Activated T-helper 2 cell treated with anti-CD3 and anti-CD28 coated beads, Interferon-gamma antibody, Interleukin-2, Interleukin-4, amounts not matched to agents 10 μg/mL and 5 μg/mL and 100 μg/mL, durations not matched to agents 14 hours and 24 hours and 36 hours (primary cell): Measurements from ENCODE around the gene RAP1GAP. TPM values are rescaled to one million over a fixed set of nuclear protein-coding genes. Genes with fewer than 3 reads are reported as not detected.

ENCODE experiments used
- DNase-seq: peaks from one replicate; pipeline ENCODE4 v3.0.0; 2021; ENCODE audit warnings: low spot score
- H3K27ac Mint-ChIP-seq: one replicate; pipeline ENCODE4 v1.8.0; 2021; ENCODE audit warnings: mixed read lengths
- H3K27me3 Mint-ChIP-seq: one replicate; pipeline ENCODE4 v1.8.0; 2021; ENCODE audit warnings: low read depth, mixed read lengths
- H3K36me3 Mint-ChIP-seq: one replicate; pipeline ENCODE4 v1.8.0; 2021; ENCODE audit warnings: low read depth, mixed read lengths
- H3K4me1 Mint-ChIP-seq: one replicate; pipeline ENCODE4 v1.8.0; 2021; ENCODE audit warnings: low read depth, mixed read lengths
- H3K4me3 Mint-ChIP-seq: one replicate; pipeline ENCODE4 v1.8.0; 2021; ENCODE audit warnings: low read depth, mild to moderate bottlenecking, moderate library complexity, mixed read lengths
- H3K9me3 Mint-ChIP-seq: one replicate; pipeline ENCODE4 v1.8.0; 2021; ENCODE audit warnings: mixed read lengths
- intact Hi-C: fragments of 100-400 bp; cut with micrococcal nuclease; formaldehyde crosslinking; loops from one replicate; pipeline ENCODE4 v1.15.1; 2023
- total RNA-seq: library from RNA; stranded (reverse); gene quantifications from 2 replicates; pipeline ENCODE4 v1.2.3, GENCODE V29; 2022

The RAP1GAP gene
- total RNA-seq, 1 donor from 2014 or later, result 0.46 TPM

DNA sequence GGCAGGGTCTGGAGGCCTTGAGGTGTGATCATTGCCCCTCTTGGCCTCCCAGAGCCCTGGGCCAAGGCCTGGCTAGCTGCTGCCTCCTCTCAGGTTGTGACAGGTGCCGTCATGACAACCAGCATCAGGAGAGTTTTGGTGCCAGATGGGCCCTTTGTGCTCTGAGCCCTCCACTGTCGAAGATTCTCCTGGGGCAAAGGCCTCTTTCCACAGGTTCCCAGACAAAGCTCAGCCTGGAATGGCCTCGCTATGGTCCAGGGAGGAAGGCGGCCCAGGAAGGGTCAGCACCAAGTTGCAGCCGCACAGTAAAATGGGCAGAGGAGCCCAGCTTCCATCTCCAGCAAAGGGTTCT lies 81.6 kb downstream of the RAP1GAP start:
- Mint-ChIP-seq H3K36me3 (no peaks in the 10 kb centered on the region), H3K4me1 (no peaks in the 10 kb centered on the region), H3K9me3 (no peaks in the 10 kb centered on the region)

DNA sequence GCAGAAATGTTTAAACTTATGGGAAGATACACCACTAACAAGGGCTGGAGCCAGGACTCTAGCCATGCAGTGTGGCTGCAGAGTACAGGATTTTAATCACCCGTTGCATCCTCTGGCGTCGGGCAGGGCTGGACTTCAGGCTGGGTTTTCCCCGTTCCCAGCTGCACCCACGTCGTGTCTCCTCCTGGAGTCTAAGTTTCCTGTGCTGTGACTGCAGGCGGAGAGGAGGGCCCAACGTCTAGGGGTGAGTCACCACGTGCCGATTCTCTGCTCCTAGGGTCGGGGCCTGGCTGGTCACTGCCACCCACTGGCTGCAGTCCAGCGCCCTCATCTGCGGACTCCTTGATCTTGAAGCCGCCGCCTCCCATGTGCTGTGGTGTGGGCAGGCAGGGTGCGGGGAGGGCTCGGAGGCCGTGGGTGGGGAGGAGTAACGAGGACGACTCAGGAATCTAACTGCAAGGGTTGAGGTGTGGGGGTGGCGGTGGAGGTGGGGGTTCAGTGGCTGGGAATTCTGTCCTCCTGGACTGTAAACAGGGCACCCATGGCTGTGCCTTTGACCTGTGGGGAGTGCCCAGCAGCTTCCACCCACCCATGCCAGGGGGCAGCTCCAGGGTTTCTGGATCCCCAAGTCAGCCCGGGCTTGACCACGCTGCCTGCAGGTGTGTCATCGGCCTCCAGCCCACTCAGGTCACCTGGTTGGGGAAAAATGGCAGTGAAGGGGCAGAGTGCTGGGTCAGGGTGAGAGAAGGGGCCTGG lies 82.1 kb downstream of the RAP1GAP start:
- H3K27me3 Mint-ChIP-seq, result peaks cover 5% of the 10 kb centered on the region
- no peak overlapping the region for H3K4me3 Mint-ChIP-seq
- H3K9me3 Mint-ChIP-seq, result no peaks in the 10 kb centered on the region
- intact Hi-C loops, result no loop called here
- H3K27ac Mint-ChIP-seq, result no peak overlapping the region
- H3K36me3 Mint-ChIP-seq, result no peaks in the 10 kb centered on the region
- no peak for DNase-seq
- H3K4me1 Mint-ChIP-seq, result no peaks in the 10 kb centered on the region

More for the DNA sequence above, 81.6 kb downstream of the RAP1GAP start:
- Mint-ChIP-seq H3K27me3 (peaks cover 6% of the 10 kb centered on the region), H3K4me3 (no peak overlapping the region), H3K27ac (no peak overlapping the region)
- DNase-seq, result no peak
- intact Hi-C loops, result no loop called here

DNA sequence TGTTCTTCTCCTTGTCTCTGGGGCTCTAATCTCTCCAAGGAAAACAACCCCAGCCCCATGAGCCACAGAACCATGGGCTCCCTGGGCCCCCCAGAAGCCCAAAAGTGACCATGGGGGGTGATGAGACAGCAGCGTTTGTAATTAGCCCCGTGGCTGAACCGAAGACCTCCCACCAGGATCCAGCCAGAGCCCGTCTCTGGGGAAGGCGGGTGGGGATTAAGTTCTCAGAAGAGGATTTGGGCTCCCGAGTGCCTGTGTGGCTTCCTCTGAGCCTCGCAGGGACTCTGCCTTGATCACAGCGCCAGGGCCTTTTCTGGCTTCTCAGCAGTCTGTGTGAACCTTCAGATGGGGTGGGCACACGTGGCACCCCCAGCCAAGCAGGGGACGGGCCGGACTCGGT lies 82.9 kb downstream of the RAP1GAP start:
- intact Hi-C loops, result no loop called here
- Mint-ChIP-seq H3K4me3 (no peak overlapping the region), H3K27ac (no peak overlapping the region), H3K27me3 (peaks cover 3% of the 10 kb centered on the region), H3K36me3 (no peaks in the 10 kb centered on the region), H3K4me1 (no peaks in the 10 kb centered on the region), H3K9me3 (no peaks in the 10 kb centered on the region)
- DNase-seq, result no peak

DNA sequence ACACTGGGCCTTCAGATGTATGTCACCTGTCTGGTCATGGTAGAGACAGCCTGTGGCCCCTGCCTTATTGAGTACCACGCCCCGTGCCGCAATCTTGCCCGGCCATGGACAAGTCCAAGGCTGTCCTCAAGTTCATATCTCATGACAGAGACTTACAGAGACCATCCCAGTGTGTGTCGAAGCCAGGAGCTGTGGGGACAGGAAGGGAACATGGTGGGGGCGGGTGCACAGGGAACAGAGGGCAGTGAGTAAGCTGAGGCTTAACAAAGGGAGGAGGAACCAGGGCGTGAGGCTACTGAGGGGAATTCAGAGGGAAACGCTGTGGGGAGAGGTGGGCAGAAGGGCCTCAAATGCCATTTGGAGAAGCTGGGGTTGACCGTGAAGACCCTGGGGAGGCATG lies 84.1 kb downstream of the RAP1GAP start:
- Mint-ChIP-seq H3K9me3 (no peaks in the 10 kb centered on the region), H3K36me3 (no peaks in the 10 kb centered on the region), H3K27ac (no peak overlapping the region), H3K4me1 (no peaks in the 10 kb centered on the region), H3K4me3 (no peak overlapping the region), H3K27me3 (peaks cover 2% of the 10 kb centered on the region)
- intact Hi-C loops, result no loop called here
- DNase-seq, result no peak

DNA sequence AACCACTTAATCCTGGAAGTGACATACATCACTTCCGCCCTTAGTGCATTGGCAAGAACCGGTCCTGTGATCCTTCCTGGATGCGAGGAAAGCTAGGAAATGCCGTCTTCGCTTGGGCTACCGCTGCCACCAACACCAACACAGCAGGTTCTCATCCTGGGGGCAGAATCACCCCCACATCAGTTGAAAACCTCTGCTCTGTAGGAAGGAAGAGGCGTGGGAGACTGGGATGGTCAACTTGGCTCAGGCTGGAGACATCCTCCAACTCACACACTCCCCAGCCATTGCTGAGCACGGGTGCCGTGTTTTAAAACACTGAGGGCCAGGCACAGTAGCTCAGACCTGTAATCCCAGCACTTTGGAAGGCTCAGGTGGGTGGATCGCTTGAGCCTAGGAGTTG lies 85.1 kb downstream of the RAP1GAP start:
- Mint-ChIP-seq H3K4me3 (no peak overlapping the region), H3K27ac (no peak overlapping the region)
- DNase-seq, result no peak

DNA sequence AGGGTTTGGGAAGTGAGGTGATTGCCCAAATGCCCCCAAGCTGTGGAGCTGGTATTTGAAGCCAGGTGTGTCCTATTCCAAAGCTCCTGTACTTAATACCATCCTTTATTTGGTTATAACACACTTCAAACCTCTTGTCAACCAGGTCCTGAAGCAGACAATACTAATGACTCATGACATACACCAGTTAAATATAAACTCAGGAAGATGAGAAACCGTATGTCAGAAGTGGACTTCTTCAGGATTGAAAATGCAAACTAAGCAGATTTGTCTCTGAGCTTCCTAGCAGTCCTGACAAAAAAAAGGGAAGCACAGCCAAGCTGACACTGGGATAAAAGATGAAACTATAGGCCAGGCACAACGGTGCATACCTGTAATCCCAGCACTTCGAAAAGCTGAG lies 89.4 kb downstream of the RAP1GAP start:
- H3K36me3 Mint-ChIP-seq, result no peaks in the 10 kb centered on the region
- H3K9me3 Mint-ChIP-seq, result no peaks in the 10 kb centered on the region
- no peaks in the 10 kb centered on the region for H3K27me3 Mint-ChIP-seq
- no peaks in the 10 kb centered on the region for H3K4me1 Mint-ChIP-seq
- H3K4me3 Mint-ChIP-seq, result no peak overlapping the region
- H3K27ac Mint-ChIP-seq, result no peak overlapping the region
- intact Hi-C loops, result no loop called here
- no peak for DNase-seq

More for the DNA sequence above, 85.1 kb downstream of the RAP1GAP start:
- Mint-ChIP-seq H3K9me3 (no peaks in the 10 kb centered on the region), H3K36me3 (no peaks in the 10 kb centered on the region), H3K4me1 (no peaks in the 10 kb centered on the region), H3K27me3 (peaks cover 2% of the 10 kb centered on the region)
- intact Hi-C loops, result no loop called here

DNA sequence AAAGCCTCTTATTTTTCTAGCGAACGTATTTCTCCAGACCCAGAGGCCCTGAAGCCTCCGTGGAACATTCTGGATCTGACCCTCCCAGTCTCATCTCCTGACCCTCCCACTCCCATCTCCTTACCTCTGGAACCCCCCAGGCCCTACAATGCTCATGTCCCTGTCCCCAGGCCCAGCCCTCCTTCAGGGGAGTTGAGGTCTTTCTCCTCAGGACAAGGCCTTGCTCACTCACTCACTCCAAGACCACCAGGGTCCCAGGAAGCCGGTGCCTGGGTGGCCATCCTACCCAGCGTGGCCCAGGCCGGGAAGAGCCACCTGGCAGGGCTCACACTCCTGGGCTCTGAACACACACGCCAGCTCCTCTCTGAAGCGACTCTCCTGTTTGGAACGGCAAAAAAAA lies 91.2 kb downstream of the RAP1GAP start:
- intact Hi-C loops, result no loop called here
- Mint-ChIP-seq H3K9me3 (no peaks in the 10 kb centered on the region), H3K4me1 (no peaks in the 10 kb centered on the region), H3K27me3 (no peaks in the 10 kb centered on the region), H3K27ac (no peak overlapping the region), H3K36me3 (no peaks in the 10 kb centered on the region), H3K4me3 (no peak overlapping the region)
- DNase-seq, result no peak

DNA sequence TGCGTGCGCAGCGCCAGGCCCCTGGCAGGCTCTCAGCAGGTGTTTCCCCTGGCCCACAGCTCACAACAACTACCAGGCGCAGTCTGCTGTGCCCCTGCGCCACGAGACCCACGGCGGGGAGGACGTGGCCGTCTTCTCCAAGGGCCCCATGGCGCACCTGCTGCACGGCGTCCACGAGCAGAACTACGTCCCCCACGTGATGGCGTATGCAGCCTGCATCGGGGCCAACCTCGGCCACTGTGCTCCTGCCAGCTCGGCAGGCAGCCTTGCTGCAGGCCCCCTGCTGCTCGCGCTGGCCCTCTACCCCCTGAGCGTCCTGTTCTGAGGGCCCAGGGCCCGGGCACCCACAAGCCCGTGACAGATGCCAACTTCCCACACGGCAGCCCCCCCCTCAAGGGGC lies 91.8 kb downstream of the RAP1GAP start:
- H3K36me3 Mint-ChIP-seq, result no peaks in the 10 kb centered on the region
- no peaks in the 10 kb centered on the region for H3K4me1 Mint-ChIP-seq
- no peaks in the 10 kb centered on the region for H3K9me3 Mint-ChIP-seq
- no peak overlapping the region for H3K27ac Mint-ChIP-seq
- DNase-seq, result no peak
- H3K4me3 Mint-ChIP-seq, result no peak overlapping the region
- no peaks in the 10 kb centered on the region for H3K27me3 Mint-ChIP-seq
- intact Hi-C loops, result no loop called here

DNA sequence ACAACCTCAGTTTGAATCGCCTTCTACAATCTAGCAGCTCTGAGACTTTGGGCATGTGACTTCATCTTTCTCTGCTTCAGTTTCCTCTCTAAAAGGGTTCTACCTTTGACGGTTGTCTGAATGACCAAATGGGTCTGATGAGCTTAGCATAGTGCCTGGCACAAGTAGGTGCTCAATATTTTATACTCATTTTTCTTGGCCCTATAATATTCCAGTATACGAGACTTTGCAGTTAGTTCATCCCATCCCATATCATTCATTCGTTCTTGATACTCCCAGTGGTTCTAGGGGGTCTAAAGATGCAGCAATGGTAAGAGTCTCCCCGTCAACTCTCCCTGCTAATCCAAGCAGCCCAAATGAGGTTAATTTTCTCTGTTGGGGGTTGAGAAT lies 92.4 kb downstream of the RAP1GAP start:
- H3K27me3 Mint-ChIP-seq, result no peaks in the 10 kb centered on the region
- no peaks in the 10 kb centered on the region for H3K9me3 Mint-ChIP-seq
- no peak overlapping the region for H3K27ac Mint-ChIP-seq
- no peak overlapping the region for H3K4me3 Mint-ChIP-seq
- intact Hi-C loops, result no loop called here
- H3K36me3 Mint-ChIP-seq, result no peaks in the 10 kb centered on the region
- H3K4me1 Mint-ChIP-seq, result no peaks in the 10 kb centered on the region
- DNase-seq, result no peak

DNA sequence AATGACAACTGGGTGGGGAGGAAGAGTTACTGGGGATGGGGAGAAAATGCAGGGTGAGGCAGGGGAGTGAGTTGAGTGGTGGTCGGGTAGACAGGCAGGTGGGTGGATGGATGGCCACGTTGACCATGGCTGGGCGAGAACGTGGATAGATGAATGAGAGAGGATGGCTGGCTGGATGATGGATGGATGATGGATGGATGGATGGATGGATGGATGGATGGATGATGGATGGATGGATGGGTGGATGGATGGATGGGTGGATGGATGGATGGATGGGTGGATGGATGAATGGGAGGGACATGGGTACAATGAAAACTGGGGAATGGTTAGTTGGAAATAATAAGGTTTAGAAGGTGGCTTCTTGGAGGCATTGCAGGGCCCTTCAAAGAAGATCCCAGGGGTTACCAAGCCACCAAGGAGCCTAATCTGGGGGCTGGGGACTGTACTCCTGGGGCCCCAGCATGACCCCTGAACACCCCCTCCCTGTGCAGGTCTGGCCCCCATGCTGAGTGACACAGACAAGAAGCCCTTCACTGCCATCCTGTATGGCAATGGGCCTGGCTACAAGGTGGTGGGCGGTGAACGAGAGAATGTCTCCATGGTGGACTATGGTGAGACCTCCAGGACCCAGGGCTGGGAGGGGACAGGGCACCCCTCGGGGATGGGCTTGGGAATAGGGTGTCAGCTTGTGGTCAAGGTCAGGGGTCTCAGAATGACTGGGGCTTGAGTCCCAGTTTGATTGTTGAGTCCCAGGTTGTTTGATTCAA lies 92.9 kb downstream of the RAP1GAP start:
- no peaks in the 10 kb centered on the region for H3K36me3 Mint-ChIP-seq

DNA sequence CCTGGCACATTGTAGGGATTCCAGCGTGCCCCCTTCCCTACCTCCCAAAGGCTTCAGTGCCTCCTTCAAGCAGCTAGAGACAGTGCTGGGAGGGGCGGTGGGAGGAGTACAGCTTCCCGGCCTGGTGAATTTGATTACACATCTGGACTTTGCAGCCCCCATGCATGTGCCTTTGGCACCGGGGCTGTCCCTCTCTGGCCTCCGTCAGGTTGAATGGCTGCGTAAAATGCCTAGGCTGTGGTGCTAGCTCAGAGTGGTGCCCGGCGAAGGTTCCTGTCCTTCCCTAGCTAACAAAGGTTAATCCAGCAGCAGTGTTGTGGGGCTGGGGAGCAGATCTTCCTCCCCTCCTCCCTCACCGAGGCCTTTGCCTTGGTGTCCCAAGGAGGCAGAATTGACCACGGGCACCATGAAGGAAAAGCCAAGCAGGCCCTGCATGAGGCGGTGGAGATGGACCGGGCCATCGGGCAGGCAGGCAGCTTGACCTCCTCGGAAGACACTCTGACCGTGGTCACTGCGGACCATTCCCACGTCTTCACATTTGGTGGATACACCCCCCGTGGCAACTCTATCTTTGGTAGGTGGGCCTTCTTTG lies 93.7 kb downstream of the RAP1GAP start:
- no peaks in the 10 kb centered on the region for H3K27me3 Mint-ChIP-seq
- no peak overlapping the region for H3K4me3 Mint-ChIP-seq
- no peaks in the 10 kb centered on the region for H3K9me3 Mint-ChIP-seq
- no peaks in the 10 kb centered on the region for H3K4me1 Mint-ChIP-seq
- H3K36me3 Mint-ChIP-seq, result no peaks in the 10 kb centered on the region
- H3K27ac Mint-ChIP-seq, result no peak overlapping the region
- intact Hi-C loops, result no loop called here
- no peak for DNase-seq

More for the DNA sequence above, 92.9 kb downstream of the RAP1GAP start:
- Mint-ChIP-seq H3K9me3 (no peaks in the 10 kb centered on the region), H3K27me3 (no peaks in the 10 kb centered on the region), H3K4me3 (no peak overlapping the region), H3K27ac (no peak overlapping the region), H3K4me1 (no peaks in the 10 kb centered on the region)
- no peak for DNase-seq
- intact Hi-C loops, result no loop called here

DNA sequence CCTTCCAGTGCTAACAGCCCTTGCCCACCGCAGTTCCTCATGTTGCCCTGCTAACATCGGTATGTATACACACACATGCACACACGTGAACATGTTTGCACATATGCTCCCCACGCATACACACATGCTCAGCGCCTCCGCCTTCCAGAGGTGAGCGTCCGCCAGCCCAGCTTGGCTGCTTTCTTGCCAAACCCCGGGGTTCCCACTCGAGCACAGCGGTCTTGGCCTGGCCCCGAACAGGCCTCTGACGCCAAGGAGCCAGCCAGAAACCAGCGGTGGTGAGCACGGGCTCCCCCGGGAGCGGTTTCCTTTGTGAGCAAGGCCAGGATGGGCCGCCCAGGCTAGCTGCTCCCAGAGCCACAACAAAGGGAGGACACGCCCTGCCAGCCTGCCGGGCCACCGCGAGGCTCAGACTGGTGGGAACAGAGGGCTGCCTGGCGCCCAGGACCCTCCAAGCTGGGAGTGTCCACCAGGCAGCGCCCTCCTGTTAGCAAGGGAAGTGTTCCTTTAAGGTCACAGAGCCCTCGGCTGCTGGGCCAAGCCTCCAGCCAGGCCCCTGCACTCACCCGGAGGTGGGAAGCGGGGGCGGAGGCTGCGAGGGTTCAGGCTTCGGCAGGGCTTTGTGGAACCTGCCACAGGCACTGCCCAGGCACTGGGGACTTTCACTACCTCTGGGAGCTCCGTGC lies 94.5 kb downstream of the RAP1GAP start:
- H3K9me3 Mint-ChIP-seq, result no peaks in the 10 kb centered on the region
- no peaks in the 10 kb centered on the region for H3K36me3 Mint-ChIP-seq
- H3K4me3 Mint-ChIP-seq, result no peak overlapping the region
- H3K27ac Mint-ChIP-seq, result no peak overlapping the region
- H3K27me3 Mint-ChIP-seq, result no peaks in the 10 kb centered on the region
- DNase-seq, result no peak
- intact Hi-C loops, result no loop called here
- H3K4me1 Mint-ChIP-seq, result no peaks in the 10 kb centered on the region
